ENCODE measurements around the gene CLIC6.

DNA sequence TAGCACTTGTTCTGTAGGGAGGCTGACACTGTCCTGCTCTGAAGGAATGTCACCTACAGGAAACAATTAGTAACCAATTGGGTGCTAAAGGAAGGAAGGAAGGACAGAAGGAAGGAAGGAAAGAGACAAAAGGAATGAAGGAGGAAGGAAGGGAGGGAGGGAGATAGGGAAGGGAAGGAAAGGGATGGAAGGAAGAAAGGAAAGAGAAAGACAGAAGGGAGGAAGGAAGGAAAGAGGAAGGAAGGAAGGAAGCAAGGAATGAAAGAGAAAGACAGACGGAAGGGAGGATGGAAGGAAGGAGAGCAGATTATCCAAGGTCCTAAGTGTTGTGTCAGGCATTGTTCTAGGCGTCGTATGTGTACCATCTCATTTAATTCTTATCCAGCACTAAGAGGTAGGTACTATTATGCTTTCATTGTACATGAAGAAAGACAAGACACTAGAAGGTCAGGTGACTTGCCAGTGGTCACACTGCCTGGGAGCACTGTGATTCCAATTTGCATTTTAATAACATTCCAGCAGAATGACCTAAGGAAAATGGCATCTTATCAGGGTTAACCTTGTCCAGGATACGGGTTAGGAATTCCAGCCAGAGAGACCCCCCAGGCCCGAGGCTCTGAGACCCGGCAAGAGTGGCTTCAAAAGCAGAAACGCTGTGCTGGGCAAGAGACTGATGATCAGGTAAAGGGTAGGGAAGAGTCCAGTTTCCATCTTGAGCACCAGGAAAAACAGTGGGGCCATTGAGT is 29.6 kb downstream of the CLIC6 start:
- no peak for TF ChIP-seq EZH2phosphoT487 (IDR thresholded peaks at IDR 0.05; ENCODE audit: low read length)
- TF ChIP-seq, protein P1, sequence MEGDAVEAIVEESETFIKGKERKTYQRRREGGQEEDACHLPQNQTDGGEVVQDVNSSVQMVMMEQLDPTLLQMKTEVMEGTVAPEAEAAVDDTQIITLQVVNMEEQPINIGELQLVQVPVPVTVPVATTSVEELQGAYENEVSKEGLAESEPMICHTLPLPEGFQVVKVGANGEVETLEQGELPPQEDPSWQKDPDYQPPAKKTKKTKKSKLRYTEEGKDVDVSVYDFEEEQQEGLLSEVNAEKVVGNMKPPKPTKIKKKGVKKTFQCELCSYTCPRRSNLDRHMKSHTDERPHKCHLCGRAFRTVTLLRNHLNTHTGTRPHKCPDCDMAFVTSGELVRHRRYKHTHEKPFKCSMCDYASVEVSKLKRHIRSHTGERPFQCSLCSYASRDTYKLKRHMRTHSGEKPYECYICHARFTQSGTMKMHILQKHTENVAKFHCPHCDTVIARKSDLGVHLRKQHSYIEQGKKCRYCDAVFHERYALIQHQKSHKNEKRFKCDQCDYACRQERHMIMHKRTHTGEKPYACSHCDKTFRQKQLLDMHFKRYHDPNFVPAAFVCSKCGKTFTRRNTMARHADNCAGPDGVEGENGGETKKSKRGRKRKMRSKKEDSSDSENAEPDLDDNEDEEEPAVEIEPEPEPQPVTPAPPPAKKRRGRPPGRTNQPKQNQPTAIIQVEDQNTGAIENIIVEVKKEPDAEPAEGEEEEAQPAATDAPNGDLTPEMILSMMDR (IDR thresholded peaks at IDR 0.05; ENCODE audit: low read length), result no peak
- no peak for TF ChIP-seq EZH2 (optimal IDR thresholded peaks at IDR 0.05; ENCODE audit: low read depth, low read length)
